GM19468 (cell line): Measurements from ENCODE around the gene FAM107B.

ENCODE experiments used
- ATAC-seq: cut with Tn5 transposase; IDR thresholded peaks from one replicate; pipeline ENCODE4 v1.9.1; 2021; ENCODE audit warnings: mild to moderate bottlenecking, moderate library complexity, moderate number of reproducible peaks; ENCODE audit not compliant: unreplicated experiment; ENCODE audit errors: extremely low read depth

Gene FAM107B

GRCh38 chr10:14588084-14588937, 186.4 kb downstream of the FAM107B start:
- ATAC-seq: no peak

GRCh38 chr10:14587540-14588083, 187.1 kb downstream of the FAM107B start:
- ATAC-seq: no peak

GRCh38 chr10:14586901-14587300, 187.8 kb downstream of the FAM107B start:
- ATAC-seq: no peak

GRCh38 chr10:14585287-14586193, 189.2 kb downstream of the FAM107B start:
- no peak for ATAC-seq

- ATAC-seq: no peak
Measured at GRCh38 chr10:14584661-14585060, 190.0 kb downstream of the FAM107B start.

GRCh38 chr10:14583967-14584366, 190.7 kb downstream of the FAM107B start:
- ATAC-seq: no peak

GRCh38 chr10:14583252-14583651, 191.4 kb downstream of the FAM107B start:
- ATAC-seq: no peak

GRCh38 chr10:14581553-14582321, 193.0 kb downstream of the FAM107B start:
- no peak for ATAC-seq

GRCh38 chr10:14580671-14581332, 193.9 kb downstream of the FAM107B start:
- no peak for ATAC-seq

- no peak for ATAC-seq
Measured at GRCh38 chr10:14579405-14579804, 195.3 kb downstream of the FAM107B start.

GRCh38 chr10:14578060-14578952, 196.4 kb downstream of the FAM107B start:
- no peak for ATAC-seq

GRCh38 chr10:14574885-14575284, 199.8 kb downstream of the FAM107B start:
- ATAC-seq: no peak

- no peak for ATAC-seq
Measured at GRCh38 chr10:14574291-14574690, 200.4 kb downstream of the FAM107B start.

- ATAC-seq: no peak
Measured at GRCh38 chr10:14573666-14574261, 200.9 kb downstream of the FAM107B start.

GRCh38 chr10:14572811-14573210, 201.9 kb downstream of the FAM107B start:
- ATAC-seq: no peak

- ATAC-seq: peak; percentile 76
Measured at GRCh38 chr10:14571866-14572507, 202.7 kb downstream of the FAM107B start.

- ATAC-seq: no peak
Measured at GRCh38 chr10:14570800-14571199, 203.9 kb downstream of the FAM107B start.
